SU-DHL-6 (cell line): ENCODE data around the gene CDKAL1.

Experiments used
- H2AFZ ChIP-seq: fragments of 200-600 bp; sonication (generic); 2 replicates; pipeline ENCODE4 v1.6.1; 2014; ENCODE audit warnings: low read depth, mild to moderate bottlenecking, moderate library complexity, mixed read lengths, antibody characterized with exemption, low read length; ENCODE audit not compliant: severe bottlenecking
- H3F3A ChIP-seq: fragments of 200-600 bp; shearing (Covaris generic); 2 replicates; pipeline ENCODE4 v1.6.0; 2016; ENCODE audit warnings: antibody characterized with exemption, mild to moderate bottlenecking; ENCODE audit not compliant: insufficient read depth
- H3K27ac ChIP-seq: fragments of 200-600 bp; sonication (generic); 2 replicates; pipeline ENCODE4 v1.5.1; 2016; ENCODE audit warnings: low read depth, mild to moderate bottlenecking, low read length, moderate library complexity, mixed read lengths
- H3K27me3 ChIP-seq: fragments of 200-600 bp; sonication (generic), shearing (Covaris generic); 2 replicates; pipeline ENCODE4 v1.6.0; 2014; ENCODE audit warnings: mild to moderate bottlenecking, low read length
- H3K36me3 ChIP-seq: fragments of 200-600 bp; sonication (generic); 2 replicates; pipeline ENCODE4 v1.6.1; 2014; ENCODE audit warnings: mild to moderate bottlenecking, low read length, mixed read lengths
- H3K4me2 ChIP-seq: fragments of 300-600, 200-600 bp; shearing (Covaris generic), sonication (generic); 2 replicates; pipeline ENCODE4 v1.6.0; 2014; ENCODE audit warnings: low read length, low read depth, mild to moderate bottlenecking; ENCODE audit not compliant: poor library complexity, severe bottlenecking
- H3K4me3 ChIP-seq: fragments of 200-600 bp; sonication (generic); 2 replicates; pipeline ENCODE4 v1.5.1; 2014; ENCODE audit warnings: antibody characterized with exemption, low read length, mild to moderate bottlenecking, mixed read lengths; ENCODE audit not compliant: insufficient read depth, poor library complexity, severe bottlenecking
- H3K79me2 ChIP-seq: fragments of 200-600 bp; sonication (generic); 2 replicates; pipeline ENCODE4 v1.6.1; 2014; ENCODE audit warnings: mild to moderate bottlenecking, low read length, moderate library complexity; ENCODE audit not compliant: insufficient read depth
- H3K9ac ChIP-seq: fragments of 200-600 bp; sonication (generic); 2 replicates; pipeline ENCODE4 v1.7.0; 2014; ENCODE audit warnings: mild to moderate bottlenecking, low read length
- H3K9me2 ChIP-seq: fragments of 200-600 bp; sonication (generic); replicated peaks from 2 replicates; pipeline ENCODE4 v1.6.1; 2014; ENCODE audit warnings: low read length; ENCODE audit not compliant: insufficient read depth
- H3K9me3 ChIP-seq: fragments of 200-600 bp; sonication (generic); 2 replicates; pipeline ENCODE4 v1.6.1; 2014; ENCODE audit warnings: low read length, mixed read lengths; ENCODE audit not compliant: insufficient read depth
- H4K20me1 ChIP-seq: fragments of 200-600 bp; sonication (generic); 2 replicates; pipeline ENCODE4 v1.6.1; 2014; ENCODE audit warnings: low read depth, mild to moderate bottlenecking, antibody characterized with exemption, low read length, moderate library complexity, mixed read lengths
- EZH2phosphoT487 ChIP-seq: fragments of 200-600 bp; sonication (generic), shearing (Covaris generic); conservative IDR thresholded peaks from 2 replicates; pipeline ENCODE4 v1.6.1; 2018; ENCODE audit warnings: mild to moderate bottlenecking, antibody characterized with exemption, low read length, moderate library complexity, mixed read lengths
- TF ChIP-seq, protein P1 (sequence below): fragments of 200-600 bp; sonication (generic); IDR thresholded peaks from one replicate; pipeline ENCODE4 v1.5.1; 2017; ENCODE audit warnings: antibody characterized with exemption, mild to moderate bottlenecking, low read length, moderate library complexity; ENCODE audit not compliant: insufficient read depth, poor library complexity, severe bottlenecking

Gene CDKAL1

DNA sequence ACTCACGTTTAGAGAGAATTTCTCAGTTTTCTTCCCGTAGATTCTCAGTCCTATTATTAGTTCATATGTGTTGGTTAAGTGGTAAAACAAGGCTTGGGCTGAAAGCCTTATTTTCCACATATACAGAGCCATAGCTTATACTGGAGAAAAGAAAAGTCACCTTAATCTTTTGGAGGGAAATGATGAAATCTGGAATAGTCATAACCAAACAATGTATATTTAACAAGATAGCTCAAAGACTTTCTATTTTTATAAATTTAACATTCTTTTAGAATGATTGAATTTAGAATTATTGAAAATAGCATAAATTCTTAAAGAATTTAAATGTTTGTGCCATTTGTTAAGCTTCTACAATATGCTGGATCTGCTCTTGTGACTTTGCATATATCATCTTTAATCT is 85.8 kb downstream of the CDKAL1 start:
- Histone ChIP-seq H3K9ac (no peak overlapping the region), H3K27me3 (no peaks in the 10 kb centered on the region), H3K27ac (no peak overlapping the region), H3K36me3 (peaks cover 5% of the 10 kb centered on the region; the same call in 1 of the 2 replicates), H3K4me3 (no peak overlapping the region), H4K20me1 (no peaks in the 10 kb centered on the region), H3K9me3 (no peaks in the 10 kb centered on the region), H3K79me2 (peaks cover 11% of the 10 kb centered on the region; the same call in 1 of the 2 replicates), H3F3A (no peaks in the 10 kb centered on the region), H3K4me2 (no peak overlapping the region), H3K9me2 (no peaks in the 10 kb centered on the region), H2AFZ (no peak overlapping the region)
- TF ChIP-seq, protein P1, sequence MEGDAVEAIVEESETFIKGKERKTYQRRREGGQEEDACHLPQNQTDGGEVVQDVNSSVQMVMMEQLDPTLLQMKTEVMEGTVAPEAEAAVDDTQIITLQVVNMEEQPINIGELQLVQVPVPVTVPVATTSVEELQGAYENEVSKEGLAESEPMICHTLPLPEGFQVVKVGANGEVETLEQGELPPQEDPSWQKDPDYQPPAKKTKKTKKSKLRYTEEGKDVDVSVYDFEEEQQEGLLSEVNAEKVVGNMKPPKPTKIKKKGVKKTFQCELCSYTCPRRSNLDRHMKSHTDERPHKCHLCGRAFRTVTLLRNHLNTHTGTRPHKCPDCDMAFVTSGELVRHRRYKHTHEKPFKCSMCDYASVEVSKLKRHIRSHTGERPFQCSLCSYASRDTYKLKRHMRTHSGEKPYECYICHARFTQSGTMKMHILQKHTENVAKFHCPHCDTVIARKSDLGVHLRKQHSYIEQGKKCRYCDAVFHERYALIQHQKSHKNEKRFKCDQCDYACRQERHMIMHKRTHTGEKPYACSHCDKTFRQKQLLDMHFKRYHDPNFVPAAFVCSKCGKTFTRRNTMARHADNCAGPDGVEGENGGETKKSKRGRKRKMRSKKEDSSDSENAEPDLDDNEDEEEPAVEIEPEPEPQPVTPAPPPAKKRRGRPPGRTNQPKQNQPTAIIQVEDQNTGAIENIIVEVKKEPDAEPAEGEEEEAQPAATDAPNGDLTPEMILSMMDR: no peak
- TF ChIP-seq EZH2phosphoT487: no peak

DNA sequence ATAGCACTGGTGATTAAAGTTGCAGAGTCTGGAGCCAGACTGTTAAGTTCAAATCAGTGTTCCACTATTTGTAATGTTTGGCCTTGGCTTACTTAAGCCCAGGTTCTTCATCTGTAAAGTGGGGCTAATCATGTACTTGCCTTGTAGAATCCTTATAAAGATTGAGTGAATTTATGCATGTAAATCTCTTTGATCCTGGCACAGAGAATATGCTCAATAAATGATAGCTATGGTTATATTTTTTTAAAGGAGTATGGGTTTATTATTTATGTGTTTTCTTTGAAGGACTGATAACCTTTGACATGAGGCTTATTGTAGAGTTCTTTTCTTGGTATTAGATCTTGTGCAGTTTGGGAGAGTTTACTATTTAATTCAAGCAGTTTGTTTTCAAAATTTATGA is 89.5 kb downstream of the CDKAL1 start:
- Histone ChIP-seq H2AFZ (no peak overlapping the region), H3K36me3 (peaks cover 5% of the 10 kb centered on the region; the same call in 1 of the 2 replicates), H3K4me3 (no peak overlapping the region), H3K79me2 (0 out of 2 replicates have a peak, but pooled peaks cover 4% of the 10 kb centered on the region), H4K20me1 (no peaks in the 10 kb centered on the region), H3F3A (no peaks in the 10 kb centered on the region), H3K9ac (no peak overlapping the region), H3K27ac (no peak overlapping the region), H3K9me3 (no peaks in the 10 kb centered on the region), H3K9me2 (no peaks in the 10 kb centered on the region), H3K27me3 (no peaks in the 10 kb centered on the region), H3K4me2 (no peak overlapping the region)
- TF ChIP-seq, protein P1: no peak
- no peak for TF ChIP-seq EZH2phosphoT487

DNA sequence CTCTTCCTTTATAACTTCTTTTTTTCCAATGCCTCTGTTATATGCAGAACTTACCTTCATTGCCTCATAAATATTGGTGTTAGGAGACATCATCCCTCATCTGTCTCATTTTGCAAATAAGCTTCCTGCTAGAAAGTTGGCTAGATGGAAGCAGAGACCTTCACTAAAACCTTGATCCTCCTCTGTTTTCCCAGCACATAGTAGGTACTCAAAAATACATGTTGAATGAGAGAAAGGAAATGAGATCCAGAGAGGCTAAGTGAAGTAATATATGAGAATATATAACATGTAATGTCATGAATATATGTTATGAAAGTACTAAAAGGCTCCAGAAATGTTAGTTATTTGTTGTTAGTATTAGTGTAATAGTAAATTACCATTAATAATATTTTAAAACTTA is 91.9 kb downstream of the CDKAL1 start:
- Histone ChIP-seq H2AFZ (no peak overlapping the region), H3F3A (no peaks in the 10 kb centered on the region), H3K27ac (no peak overlapping the region), H3K9me2 (no peaks in the 10 kb centered on the region), H3K4me3 (no peak overlapping the region), H3K79me2 (0 out of 2 replicates have a peak, but pooled peaks cover 4% of the 10 kb centered on the region), H3K27me3 (no peaks in the 10 kb centered on the region), H4K20me1 (no peaks in the 10 kb centered on the region), H3K4me2 (no peak overlapping the region), H3K9me3 (no peaks in the 10 kb centered on the region), H3K36me3 (no peaks in the 10 kb centered on the region), H3K9ac (no peak overlapping the region)
- TF ChIP-seq EZH2phosphoT487: no peak
- TF ChIP-seq, protein P1: no peak
